A549 (cell line): ENCODE data around the gene RCAN2.

Experiments used
- BHLHE40 ChIP-seq: IDR thresholded peaks from 2 replicates; pipeline ENCODE4 v1.6.1; 2012; ENCODE audit warnings: low read depth, low read length, inconsistent platforms
- CHD2 ChIP-seq: fragments of 150-350 bp; IDR thresholded peaks from 2 replicates; pipeline ENCODE4 v1.6.1; 2014; ENCODE audit warnings: low read length; ENCODE audit not compliant: partially characterized antibody
- MAX ChIP-seq: IDR thresholded peaks from 2 replicates; pipeline ENCODE4 v1.6.1; 2012
- MAZ ChIP-seq: fragments of 150-350 bp; IDR thresholded peaks from 2 replicates; pipeline ENCODE4 v1.6.1; 2014; ENCODE audit warnings: antibody characterized with exemption, low read depth, low read length, borderline replicate concordance
- RAD21 ChIP-seq, 2 experiments: fragments of >200 bp in 1 of 2; sonication (Bioruptor Twin) in 1 of 2; formaldehyde crosslinking in 1 of 2; IDR thresholded peaks in 1 of 2; conservative IDR thresholded peaks in 1 of 2; 2 replicates in 1 of 2; 3 replicates in 1 of 2; pipeline ENCODE4 v1.6.1; 2012 to 2018; ENCODE audit warnings: inconsistent platforms in 1 of 2
- RCOR1 ChIP-seq: fragments of 150-350 bp; IDR thresholded peaks from 2 replicates; pipeline ENCODE4 v1.6.1; 2014; ENCODE audit warnings: antibody characterized with exemption, low read length, low read depth
- RFX5 ChIP-seq: fragments of 450-650 bp; IDR thresholded peaks from 2 replicates; pipeline ENCODE4 v1.7.1; 2014; ENCODE audit warnings: antibody characterized with exemption, mild to moderate bottlenecking, moderate library complexity
- ZC3H11A ChIP-seq: fragments of 450-650 bp; IDR thresholded peaks from 2 replicates; pipeline ENCODE4 v1.6.1; 2014; ENCODE audit warnings: antibody characterized with exemption, mild to moderate bottlenecking
- TF ChIP-seq, protein P1 (sequence below): fragments of >200 bp; sonication (Bioruptor Twin); formaldehyde crosslinking; IDR thresholded peaks from 3 replicates; pipeline ENCODE4 v1.5.1; 2016
- TF ChIP-seq, protein P2 (sequence below): fragments of 200-600 bp; sonication (generic); IDR thresholded peaks from 2 replicates; pipeline ENCODE4 v1.6.1; 2016; ENCODE audit warnings: antibody characterized with exemption, mild to moderate bottlenecking, moderate library complexity
- TF ChIP-seq, protein P3 (sequence below): fragments of 250-450 bp; sonication (Bioruptor Pico); IDR thresholded peaks from 2 replicates; pipeline ENCODE4 v1.5.0; 2021; ENCODE audit warnings: mild to moderate bottlenecking, moderate library complexity, borderline replicate concordance

DNA sequence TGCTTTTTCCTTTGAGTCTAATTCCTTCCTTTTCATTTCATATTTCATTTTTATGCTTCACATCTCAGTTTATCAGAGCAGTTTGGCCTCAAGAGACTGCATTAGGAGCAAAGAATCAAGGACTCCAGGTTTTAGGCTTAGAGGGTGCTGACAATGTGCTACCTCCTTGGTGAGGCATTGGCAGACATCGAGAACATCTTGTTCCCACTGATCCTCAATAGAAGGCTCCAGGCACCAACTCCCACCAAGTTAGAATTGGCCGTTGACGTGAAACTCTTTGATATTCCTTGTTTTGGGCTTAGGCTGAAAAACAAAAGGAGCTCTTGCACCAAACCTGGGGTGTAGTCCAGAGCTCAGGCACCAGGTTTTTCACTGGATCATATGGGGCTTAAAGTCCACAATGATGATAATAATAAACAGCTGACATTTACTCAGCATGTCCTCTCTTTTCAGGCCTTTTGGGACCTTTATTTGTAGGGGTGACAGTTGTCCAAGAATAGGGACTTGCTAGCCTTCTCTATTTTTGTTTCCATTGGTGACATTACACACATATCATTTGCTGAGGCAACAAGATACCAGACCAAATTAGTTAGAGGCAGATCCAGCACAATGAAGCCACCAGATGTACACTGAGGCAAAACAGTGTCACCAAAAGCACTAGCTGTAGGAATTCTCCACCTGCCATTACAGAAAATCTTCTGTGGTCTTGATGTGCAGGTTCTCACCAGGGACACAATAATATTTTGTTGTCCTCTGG lies 239.5 kb downstream of the RCAN2 start:
- TF ChIP-seq RFX5 (no peak), ZC3H11A (no peak), MAX (no peak), CHD2 (no peak), BHLHE40 (no peak), MAZ (no peak), RAD21 (conservative IDR thresholded peaks at IDR 0.05 in 1 of 2, IDR thresholded peaks at IDR 0.05 in 1 of 2) (no peak), RCOR1 (no peak)
- TF ChIP-seq, protein P1, sequence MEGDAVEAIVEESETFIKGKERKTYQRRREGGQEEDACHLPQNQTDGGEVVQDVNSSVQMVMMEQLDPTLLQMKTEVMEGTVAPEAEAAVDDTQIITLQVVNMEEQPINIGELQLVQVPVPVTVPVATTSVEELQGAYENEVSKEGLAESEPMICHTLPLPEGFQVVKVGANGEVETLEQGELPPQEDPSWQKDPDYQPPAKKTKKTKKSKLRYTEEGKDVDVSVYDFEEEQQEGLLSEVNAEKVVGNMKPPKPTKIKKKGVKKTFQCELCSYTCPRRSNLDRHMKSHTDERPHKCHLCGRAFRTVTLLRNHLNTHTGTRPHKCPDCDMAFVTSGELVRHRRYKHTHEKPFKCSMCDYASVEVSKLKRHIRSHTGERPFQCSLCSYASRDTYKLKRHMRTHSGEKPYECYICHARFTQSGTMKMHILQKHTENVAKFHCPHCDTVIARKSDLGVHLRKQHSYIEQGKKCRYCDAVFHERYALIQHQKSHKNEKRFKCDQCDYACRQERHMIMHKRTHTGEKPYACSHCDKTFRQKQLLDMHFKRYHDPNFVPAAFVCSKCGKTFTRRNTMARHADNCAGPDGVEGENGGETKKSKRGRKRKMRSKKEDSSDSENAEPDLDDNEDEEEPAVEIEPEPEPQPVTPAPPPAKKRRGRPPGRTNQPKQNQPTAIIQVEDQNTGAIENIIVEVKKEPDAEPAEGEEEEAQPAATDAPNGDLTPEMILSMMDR = no peak
- TF ChIP-seq, protein P2, sequence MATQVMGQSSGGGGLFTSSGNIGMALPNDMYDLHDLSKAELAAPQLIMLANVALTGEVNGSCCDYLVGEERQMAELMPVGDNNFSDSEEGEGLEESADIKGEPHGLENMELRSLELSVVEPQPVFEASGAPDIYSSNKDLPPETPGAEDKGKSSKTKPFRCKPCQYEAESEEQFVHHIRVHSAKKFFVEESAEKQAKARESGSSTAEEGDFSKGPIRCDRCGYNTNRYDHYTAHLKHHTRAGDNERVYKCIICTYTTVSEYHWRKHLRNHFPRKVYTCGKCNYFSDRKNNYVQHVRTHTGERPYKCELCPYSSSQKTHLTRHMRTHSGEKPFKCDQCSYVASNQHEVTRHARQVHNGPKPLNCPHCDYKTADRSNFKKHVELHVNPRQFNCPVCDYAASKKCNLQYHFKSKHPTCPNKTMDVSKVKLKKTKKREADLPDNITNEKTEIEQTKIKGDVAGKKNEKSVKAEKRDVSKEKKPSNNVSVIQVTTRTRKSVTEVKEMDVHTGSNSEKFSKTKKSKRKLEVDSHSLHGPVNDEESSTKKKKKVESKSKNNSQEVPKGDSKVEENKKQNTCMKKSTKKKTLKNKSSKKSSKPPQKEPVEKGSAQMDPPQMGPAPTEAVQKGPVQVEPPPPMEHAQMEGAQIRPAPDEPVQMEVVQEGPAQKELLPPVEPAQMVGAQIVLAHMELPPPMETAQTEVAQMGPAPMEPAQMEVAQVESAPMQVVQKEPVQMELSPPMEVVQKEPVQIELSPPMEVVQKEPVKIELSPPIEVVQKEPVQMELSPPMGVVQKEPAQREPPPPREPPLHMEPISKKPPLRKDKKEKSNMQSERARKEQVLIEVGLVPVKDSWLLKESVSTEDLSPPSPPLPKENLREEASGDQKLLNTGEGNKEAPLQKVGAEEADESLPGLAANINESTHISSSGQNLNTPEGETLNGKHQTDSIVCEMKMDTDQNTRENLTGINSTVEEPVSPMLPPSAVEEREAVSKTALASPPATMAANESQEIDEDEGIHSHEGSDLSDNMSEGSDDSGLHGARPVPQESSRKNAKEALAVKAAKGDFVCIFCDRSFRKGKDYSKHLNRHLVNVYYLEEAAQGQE = no peak
- TF ChIP-seq, protein P3, sequence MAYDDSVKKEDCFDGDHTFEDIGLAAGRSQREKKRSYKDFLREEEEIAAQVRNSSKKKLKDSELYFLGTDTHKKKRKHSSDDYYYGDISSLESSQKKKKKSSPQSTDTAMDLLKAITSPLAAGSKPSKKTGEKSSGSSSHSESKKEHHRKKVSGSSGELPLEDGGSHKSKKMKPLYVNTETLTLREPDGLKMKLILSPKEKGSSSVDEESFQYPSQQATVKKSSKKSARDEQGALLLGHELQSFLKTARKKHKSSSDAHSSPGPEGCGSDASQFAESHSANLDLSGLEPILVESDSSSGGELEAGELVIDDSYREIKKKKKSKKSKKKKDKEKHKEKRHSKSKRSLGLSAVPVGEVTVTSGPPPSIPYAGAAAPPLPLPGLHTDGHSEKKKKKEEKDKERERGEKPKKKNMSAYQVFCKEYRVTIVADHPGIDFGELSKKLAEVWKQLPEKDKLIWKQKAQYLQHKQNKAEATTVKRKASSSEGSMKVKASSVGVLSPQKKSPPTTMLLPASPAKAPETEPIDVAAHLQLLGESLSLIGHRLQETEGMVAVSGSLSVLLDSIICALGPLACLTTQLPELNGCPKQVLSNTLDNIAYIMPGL (CRISPR knock-in tag) = no peak
